Measurements from ENCODE around the gene DIP2A. TPM values are rescaled to one million over a fixed set of nuclear protein-coding genes. Genes with fewer than 3 reads are reported as not detected.

Gene DIP2A
- polyA plus RNA-seq, 1 donor (not counting 4 experiments of a cell fraction or from before 2014, with no cell fraction given), result 41.6 TPM

DNA sequence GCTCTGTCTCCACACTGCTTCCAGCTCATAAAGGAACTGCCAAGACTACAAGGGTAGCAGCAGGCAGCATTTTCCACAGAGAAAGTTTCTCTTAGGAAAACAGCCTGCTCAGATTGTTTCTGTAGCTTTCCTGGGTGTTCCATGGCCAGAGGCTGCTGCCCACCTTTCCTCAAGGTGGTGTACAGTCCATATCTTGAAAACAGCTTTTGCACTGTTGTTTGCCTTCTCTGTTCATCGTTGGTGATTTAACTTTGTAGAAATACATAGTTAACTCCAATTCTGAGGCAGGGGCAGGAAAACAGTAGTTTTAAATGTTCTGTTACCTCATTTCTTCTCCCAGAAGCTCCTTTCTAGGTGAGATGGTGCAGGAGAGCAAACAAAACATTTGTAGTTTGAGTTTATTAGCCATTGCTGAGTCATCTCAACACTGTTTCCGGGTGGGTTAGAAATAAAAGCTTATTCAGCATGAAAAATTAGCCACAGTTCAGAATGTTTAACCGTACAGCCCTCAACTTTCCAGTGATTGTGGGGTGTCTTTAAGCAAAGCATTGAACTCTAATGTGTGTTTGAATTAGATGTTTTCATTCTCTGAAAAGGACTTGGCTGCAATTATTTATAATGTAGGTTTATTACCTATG is 41.7 kb downstream of the DIP2A start:
- no peak overlapping the region for H2AFZ ChIP-seq (ENCODE audit: control insufficient read depth, low read length)
- no peak for TF ChIP-seq EZH2 (IDR thresholded peaks at IDR 0.05; ENCODE audit: low read length)
- TF ChIP-seq, protein P1, sequence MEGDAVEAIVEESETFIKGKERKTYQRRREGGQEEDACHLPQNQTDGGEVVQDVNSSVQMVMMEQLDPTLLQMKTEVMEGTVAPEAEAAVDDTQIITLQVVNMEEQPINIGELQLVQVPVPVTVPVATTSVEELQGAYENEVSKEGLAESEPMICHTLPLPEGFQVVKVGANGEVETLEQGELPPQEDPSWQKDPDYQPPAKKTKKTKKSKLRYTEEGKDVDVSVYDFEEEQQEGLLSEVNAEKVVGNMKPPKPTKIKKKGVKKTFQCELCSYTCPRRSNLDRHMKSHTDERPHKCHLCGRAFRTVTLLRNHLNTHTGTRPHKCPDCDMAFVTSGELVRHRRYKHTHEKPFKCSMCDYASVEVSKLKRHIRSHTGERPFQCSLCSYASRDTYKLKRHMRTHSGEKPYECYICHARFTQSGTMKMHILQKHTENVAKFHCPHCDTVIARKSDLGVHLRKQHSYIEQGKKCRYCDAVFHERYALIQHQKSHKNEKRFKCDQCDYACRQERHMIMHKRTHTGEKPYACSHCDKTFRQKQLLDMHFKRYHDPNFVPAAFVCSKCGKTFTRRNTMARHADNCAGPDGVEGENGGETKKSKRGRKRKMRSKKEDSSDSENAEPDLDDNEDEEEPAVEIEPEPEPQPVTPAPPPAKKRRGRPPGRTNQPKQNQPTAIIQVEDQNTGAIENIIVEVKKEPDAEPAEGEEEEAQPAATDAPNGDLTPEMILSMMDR (optimal IDR thresholded peaks at IDR 0.05 in 1 of 3, IDR thresholded peaks at IDR 0.05 in 1 of 3, conservative IDR thresholded peaks at IDR 0.05 in 1 of 3; ENCODE audit: extremely low read depth in 1 of 3, insufficient read depth in 2 of 3, low read length in 3 of 3), result no peak
- no peaks in the 10 kb centered on the region for H3K9me3 ChIP-seq (ENCODE audit: control insufficient read depth, low read depth, low read length)
- no peak overlapping the region for H3K9ac ChIP-seq (ENCODE audit: control insufficient read depth, extremely low read depth, insufficient read depth, low read length)
- no peaks in the 10 kb centered on the region for H3K27me3 ChIP-seq (ENCODE audit: control insufficient read depth, extremely low read depth, insufficient read depth, low read length)
- H3K27ac ChIP-seq (ENCODE audit: control insufficient read depth, insufficient read depth, low read length), result peak overlapping the region; percentile 36
- peaks cover 10% of the 10 kb centered on the region for H3K4me1 ChIP-seq (ENCODE audit: control insufficient read depth, extremely low read depth, insufficient read depth, low read length)
- dilution Hi-C loops (cut with MboI; ENCODE audit: extremely low pct_ligation_motif_present, low sequenced_read_pairs), result no loop called here
- peak; percentile 69 for FAIRE-seq
- peaks cover 2% of the 10 kb centered on the region for H4K20me1 ChIP-seq (ENCODE audit: control insufficient read depth, extremely low read depth, insufficient read depth, low read length)
- H3K4me2 ChIP-seq (ENCODE audit: control insufficient read depth, extremely low read depth, insufficient read depth, low read depth, low read length), result no peak overlapping the region
- H3K36me3 ChIP-seq (ENCODE audit: control insufficient read depth in 2 of 2, extremely low read depth in 1 of 2, insufficient read depth in 2 of 2, low read length in 2 of 2), result peaks cover 21 to 41% of the 10 kb centered on the region in 2 experiments
- H3K79me2 ChIP-seq (ENCODE audit: control insufficient read depth, insufficient read depth, low read length), result peaks cover 2% of the 10 kb centered on the region
- DNase-seq (ENCODE audit: low read depth, low spot score), result no peak
- H3K4me3 ChIP-seq (ENCODE audit: control insufficient read depth in 2 of 3, extremely low read depth in 1 of 3, insufficient read depth in 2 of 3, low read depth in 1 of 3, low read length in 3 of 3), result no peak overlapping the region
- H3K9me1 ChIP-seq (ENCODE audit: control insufficient read depth, extremely low read depth, insufficient read depth, low read length), result peaks cover 5% of the 10 kb centered on the region

DNA sequence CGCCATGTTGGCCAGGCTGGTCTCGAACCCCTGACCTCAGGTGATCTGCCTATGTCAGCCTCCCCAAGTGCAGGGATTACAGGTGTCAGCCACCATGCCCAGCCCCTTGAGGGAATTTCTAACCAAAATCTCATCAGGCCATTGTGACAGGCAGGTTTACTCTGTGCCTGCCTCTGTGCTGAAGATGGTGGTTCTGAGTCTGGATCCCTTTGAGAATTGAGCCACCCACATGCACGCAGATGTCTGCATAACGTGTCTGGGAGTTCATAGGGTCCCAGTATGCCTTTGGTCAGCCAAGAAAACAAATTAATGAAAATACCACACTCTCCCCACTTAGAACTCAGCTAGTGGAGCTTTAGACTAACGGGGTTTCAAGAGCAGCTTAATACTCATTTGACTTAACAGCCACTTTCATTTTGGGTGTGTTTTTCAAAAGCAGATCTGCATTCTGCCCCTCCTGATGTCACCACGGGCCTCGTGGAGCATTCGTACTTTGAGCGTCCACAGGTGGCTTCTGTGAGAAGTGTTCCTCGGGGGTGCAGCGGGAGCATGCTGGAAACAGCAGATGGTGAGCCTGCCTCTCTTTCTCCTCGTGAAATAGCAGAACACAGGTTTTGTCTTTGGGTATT is 45.3 kb downstream of the DIP2A start:
- H3K36me3 ChIP-seq (ENCODE audit: control insufficient read depth in 2 of 2, extremely low read depth in 1 of 2, insufficient read depth in 2 of 2, low read length in 2 of 2), result peaks cover 18 to 32% of the 10 kb centered on the region in 2 experiments
- H3K27ac ChIP-seq (ENCODE audit: control insufficient read depth, insufficient read depth, low read length), result no peak overlapping the region
- H3K9me3 ChIP-seq (ENCODE audit: control insufficient read depth, low read depth, low read length), result no peaks in the 10 kb centered on the region
- no peaks in the 10 kb centered on the region for H3K79me2 ChIP-seq (ENCODE audit: control insufficient read depth, insufficient read depth, low read length)
- dilution Hi-C loops (cut with MboI; ENCODE audit: extremely low pct_ligation_motif_present, low sequenced_read_pairs), result no loop called here
- TF ChIP-seq, protein P1 (optimal IDR thresholded peaks at IDR 0.05 in 1 of 3, IDR thresholded peaks at IDR 0.05 in 1 of 3, conservative IDR thresholded peaks at IDR 0.05 in 1 of 3; ENCODE audit: extremely low read depth in 1 of 3, insufficient read depth in 2 of 3, low read length in 3 of 3), result no peak
- TF ChIP-seq EZH2 (IDR thresholded peaks at IDR 0.05; ENCODE audit: low read length), result no peak
- H4K20me1 ChIP-seq (ENCODE audit: control insufficient read depth, extremely low read depth, insufficient read depth, low read length), result peaks cover 2% of the 10 kb centered on the region
- H3K9me1 ChIP-seq (ENCODE audit: control insufficient read depth, extremely low read depth, insufficient read depth, low read length), result peaks cover 2% of the 10 kb centered on the region
- peaks cover 10% of the 10 kb centered on the region for H3K4me1 ChIP-seq (ENCODE audit: control insufficient read depth, extremely low read depth, insufficient read depth, low read length)
- DNase-seq (ENCODE audit: low read depth, low spot score) (no peak), FAIRE-seq (no peak)
- H3K4me3 ChIP-seq (ENCODE audit: control insufficient read depth in 2 of 3, extremely low read depth in 1 of 3, insufficient read depth in 2 of 3, low read depth in 1 of 3, low read length in 3 of 3), result no peak overlapping the region
- no peak overlapping the region for H3K4me2 ChIP-seq (ENCODE audit: control insufficient read depth, extremely low read depth, insufficient read depth, low read depth, low read length)
- no peak overlapping the region for H2AFZ ChIP-seq (ENCODE audit: control insufficient read depth, low read length)
- H3K9ac ChIP-seq (ENCODE audit: control insufficient read depth, extremely low read depth, insufficient read depth, low read length), result no peak overlapping the region
- H3K27me3 ChIP-seq (ENCODE audit: control insufficient read depth, extremely low read depth, insufficient read depth, low read length), result no peaks in the 10 kb centered on the region

Data from keratinocyte (primary cell).